Posterior cingulate gyrus (tissue), 11 donors: ENCODE results near the gene SNX25.
A peak's percentile ranks its signal among the peaks of the same experiment; 100 is the strongest.

ENCODE experiments used
- DNase-seq, 10 donors: peaks; one replicate each; pipeline versions ENCODE4 v3.0.0 to v3.0.0-alpha.2; 2020 to 2021; ENCODE audit warnings: mixed read lengths in 3 of 10
- intact Hi-C: fragments of 100-400 bp; cut with DNase I; formaldehyde crosslinking; loops from one replicate; pipeline ENCODE4 v1.15.1; 2023

The SNX25 gene

DNA sequence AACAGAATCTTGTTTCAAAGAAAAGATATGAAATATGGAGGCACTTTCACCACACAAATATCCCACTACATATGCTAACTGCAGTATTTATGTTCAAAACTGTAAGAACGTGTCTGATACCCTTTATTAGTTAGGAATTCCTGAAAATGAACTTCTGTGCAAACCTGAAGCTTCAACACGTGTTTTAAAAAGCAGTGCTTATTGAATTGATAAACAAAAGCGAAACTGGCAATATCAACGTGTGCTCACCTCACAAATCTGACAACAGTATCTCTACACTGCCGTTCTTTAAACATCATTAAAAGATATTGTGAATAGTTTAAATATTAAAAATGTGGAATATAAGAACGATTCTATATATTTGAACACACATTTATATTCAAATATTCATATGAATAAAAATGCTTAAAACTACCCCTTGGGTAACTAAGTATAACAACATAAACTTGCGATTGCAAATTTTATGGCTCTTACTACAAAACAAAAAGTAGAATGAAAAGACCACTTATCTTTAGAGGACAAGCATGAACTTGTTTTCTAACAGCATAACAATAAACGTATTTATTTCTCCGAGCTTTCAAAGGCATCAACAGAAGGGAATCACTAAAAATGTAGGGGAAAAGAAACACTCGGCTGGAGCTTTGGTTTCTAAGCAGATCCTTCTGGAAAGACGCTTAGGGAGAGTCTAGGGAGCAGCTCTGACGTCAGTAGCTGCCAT is 186.0 kb downstream of the SNX25 start, which contains the start of gene LRP2BP:
Gene LRP2BP, minus strand, starts transcription at position 687 of the 718 bp plus-strand sequence. CDS start 17,738 bp downstream, outside the sequence.
- no peak for DNase-seq
- intact Hi-C loops: loop anchor here (5.0 to 10.0 kb wide), 2 partner anchors 91 to 193 kb away; partner anchors contain the start of gene CFAP97

DNA sequence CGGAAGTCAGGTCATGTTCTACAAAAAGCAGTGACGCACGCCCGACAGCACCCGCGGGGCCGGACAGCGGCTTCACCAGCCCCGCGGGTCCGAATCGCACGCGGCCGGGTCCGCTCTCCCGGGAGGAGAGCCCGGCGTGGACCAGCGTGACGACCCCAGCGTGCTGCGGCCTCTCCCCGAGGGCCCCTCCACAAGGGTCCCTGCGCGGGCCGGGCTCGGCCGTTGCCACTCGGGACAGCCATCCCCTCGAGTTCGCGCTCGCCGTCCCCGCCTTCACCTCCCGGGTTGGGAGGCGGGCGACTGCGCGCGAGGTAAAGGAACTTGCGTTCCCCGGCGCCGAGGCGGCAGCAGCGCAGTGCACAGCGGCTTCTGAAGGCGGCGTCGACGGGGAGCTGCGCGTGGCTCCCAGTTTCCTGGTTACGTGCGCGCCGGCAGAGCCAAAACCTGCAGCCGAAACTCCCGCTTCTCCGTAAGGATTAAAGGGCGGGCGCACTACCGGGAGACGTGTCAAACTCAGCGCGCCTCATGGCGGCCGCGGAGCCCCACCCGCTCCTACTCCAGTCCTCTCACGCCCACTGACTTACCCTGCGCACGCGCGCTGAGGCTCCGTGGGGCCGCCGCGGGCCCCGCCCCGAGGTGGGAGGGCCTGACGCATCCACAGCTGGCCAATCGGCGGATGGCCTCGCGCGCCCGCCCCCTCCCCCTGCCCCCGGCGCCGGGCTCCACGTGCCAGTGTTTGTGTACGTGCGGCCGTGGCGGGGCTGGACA is 186.7 kb downstream of the SNX25 start:
- peak; percentile 93 to 100 (median 97) for DNase-seq
- intact Hi-C loops: loop anchor here (2.0 to 10.0 kb wide), 3 partner anchors 75 to 194 kb away; partner anchors contain the start of genes CCDC110 and CFAP97

DNA sequence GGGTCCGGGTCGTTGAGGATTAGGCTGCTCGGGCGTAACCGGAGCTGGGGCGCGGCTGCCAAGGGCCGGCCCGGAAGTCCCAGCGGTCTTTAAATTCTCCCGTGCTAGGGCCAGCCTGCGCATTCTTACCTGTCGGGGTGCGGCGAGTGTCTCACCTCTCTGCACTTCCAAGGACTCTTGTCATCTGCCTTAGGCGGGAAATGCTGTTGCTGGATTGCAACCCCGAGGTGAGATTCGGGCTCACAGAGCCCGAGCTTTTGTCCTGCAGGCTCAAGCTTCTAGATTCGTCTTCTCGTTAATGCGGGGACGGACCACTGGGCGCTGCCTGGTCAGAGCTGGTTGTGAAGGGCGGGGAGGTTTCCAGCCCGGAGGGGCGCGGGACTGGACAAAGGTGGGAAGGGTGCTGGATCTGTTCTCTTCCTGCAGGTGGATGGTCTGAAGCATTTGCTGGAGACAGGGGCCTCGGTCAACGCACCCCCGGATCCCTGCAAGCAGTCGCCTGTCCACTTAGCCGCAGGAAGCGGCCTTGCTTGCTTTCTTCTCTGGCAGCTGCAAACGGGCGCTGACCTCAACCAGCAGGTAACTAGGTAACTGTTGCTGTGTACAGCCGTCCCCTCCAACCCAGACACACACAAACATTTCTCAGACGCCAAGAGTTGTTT is 187.5 kb downstream of the SNX25 start, which contains the start of gene ANKRD37:
Gene ANKRD37, plus strand, starts transcription at position 118 of the 662 bp plus-strand sequence. Its CDS starts 83 bp downstream, at position 201.
- intact Hi-C loops: loop anchor here (2.0 to 10.0 kb wide), 3 partner anchors 74 to 195 kb away; partner anchors contain the start of genes CCDC110 and CFAP97
- DNase-seq: peak in 8 of 10 donors; percentile 21 to 88 (median 28)

DNA sequence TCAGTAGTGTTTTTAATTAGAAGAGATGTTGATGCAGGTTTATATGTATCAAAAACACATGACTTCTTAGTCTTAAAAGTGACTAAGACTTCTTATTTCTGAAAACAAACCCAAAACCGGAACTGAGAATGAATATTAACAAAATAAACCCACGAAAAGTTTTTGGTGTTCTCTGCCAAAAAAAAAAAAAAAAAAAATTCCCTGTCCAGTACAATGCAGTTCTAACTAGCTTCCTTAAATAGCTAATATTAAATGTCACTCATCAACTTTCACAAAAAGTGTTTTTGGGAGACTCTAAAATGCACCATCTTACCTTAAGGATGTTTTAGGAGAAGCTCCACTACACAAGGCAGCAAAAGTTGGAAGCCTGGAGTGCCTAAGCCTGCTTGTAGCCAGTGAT is 189.2 kb downstream of the SNX25 start:
- intact Hi-C loops: loop anchor here (5.0 to 10.0 kb wide), 2 partner anchors 94 to 196 kb away; partner anchors contain the start of gene CFAP97
- DNase-seq: no peak

- intact Hi-C loops: loop anchor here (5.0 to 10.0 kb wide), 2 partner anchors 95 to 197 kb away; partner anchors contain the start of gene CFAP97
- no peak for DNase-seq
Observed at GRCh38 chr4:185399466-185399865, 190.1 kb downstream of the SNX25 start.

- intact Hi-C loops: no loop called here
- no peak for DNase-seq
Observed at GRCh38 chr4:185404031-185404430, 194.6 kb downstream of the SNX25 start.

GRCh38 chr4:185405296-185405999 is 196.1 kb downstream of the SNX25 start:
- no peak for DNase-seq
- intact Hi-C loops: no loop called here

DNA sequence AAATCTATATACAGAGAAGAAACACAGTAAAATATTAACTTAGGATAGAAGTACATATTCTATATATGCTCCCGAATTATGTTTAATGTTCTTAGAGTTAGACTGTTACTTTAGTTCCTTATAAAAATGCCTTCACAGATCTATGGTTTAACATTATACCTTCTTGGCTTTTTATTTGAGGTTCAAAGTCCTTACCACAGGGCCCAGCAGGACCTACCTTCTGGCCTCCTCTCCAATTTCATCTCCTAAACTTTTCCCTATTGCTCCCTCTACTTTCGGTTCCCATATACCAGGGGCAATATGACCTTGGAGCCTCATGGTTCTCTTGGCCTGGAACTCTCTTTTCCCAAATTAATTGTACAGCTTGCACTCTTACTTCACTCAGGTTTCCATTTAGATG is 199.0 kb downstream of the SNX25 start:
- DNase-seq: no peak
- intact Hi-C loops: no loop called here

DNA sequence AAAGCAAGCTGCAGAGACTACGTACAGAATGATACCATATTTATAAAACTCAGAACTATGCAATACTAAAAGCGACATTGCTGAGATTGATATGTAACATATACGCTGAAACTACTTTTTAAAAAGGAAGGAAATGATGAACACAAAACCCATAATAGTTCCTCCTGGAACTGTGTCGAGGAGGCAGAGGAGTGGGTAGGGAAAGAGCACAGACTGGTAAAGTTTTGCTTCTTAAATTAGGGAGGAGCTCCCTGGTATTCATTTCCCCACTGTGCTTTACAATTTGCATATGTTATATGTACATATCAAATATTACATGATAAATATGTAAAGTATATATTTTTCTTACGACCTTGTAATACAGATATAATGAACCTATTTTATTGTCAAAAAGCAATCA is 202.5 kb downstream of the SNX25 start:
- intact Hi-C loops: no loop called here
- no peak for DNase-seq

DNA sequence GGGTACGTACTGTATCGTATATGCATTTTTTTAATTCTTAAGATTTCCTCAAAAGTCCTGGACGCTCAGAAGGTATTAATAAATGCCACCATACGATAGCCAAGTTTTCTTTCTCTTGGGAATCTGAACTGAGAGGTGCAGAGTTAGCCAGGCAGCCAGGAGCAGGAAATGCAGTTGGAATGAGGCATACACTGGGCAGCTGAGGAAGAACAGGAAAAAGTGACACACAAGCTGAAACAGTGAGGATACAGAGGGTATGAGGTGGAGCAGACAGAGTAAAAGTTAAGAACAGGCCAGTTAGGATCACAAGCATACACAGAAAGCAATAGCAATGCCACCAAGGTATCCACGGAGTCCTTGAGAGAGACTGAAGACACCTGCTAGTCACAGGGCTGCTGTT is 203.0 kb downstream of the SNX25 start:
- intact Hi-C loops: no loop called here
- DNase-seq: no peak
